Activated CD8-positive, alpha-beta memory T cell treated with anti-CD3 and anti-CD28 coated beads, Interleukin-2, amount 50 U/mL, for 4 hours (primary cell): ENCODE data around the gene POLE4.

Experiments used
- DNase-seq: peaks from one replicate; pipeline ENCODE4 v3.0.0-alpha.2; 2020

Gene POLE4

GRCh38 chr2:74958274-74959105 is at the start of gene POLE4:
TSS of gene POLE4 (plus strand) at chr2:74958643. CDS start at chr2:74958680, 37 bp downstream.
- peak; percentile 93 for DNase-seq

GRCh38 chr2:74908748-74909444 is 49.5 kb upstream of the POLE4 start:
- no peak for DNase-seq

GRCh38 chr2:74910245-74910644 is 48.2 kb upstream of the POLE4 start:
- no peak for DNase-seq

GRCh38 chr2:74911061-74911460 is 47.4 kb upstream of the POLE4 start:
- DNase-seq, result no peak

GRCh38 chr2:74915743-74916142 is 42.7 kb upstream of the POLE4 start:
- no peak for DNase-seq

GRCh38 chr2:74916394-74916793 is 42.0 kb upstream of the POLE4 start:
- DNase-seq, result no peak

GRCh38 chr2:74917702-74918619 is 40.5 kb upstream of the POLE4 start:
- DNase-seq, result no peak

GRCh38 chr2:74919827-74920226 is 38.6 kb upstream of the POLE4 start:
- DNase-seq, result peak; percentile 76

GRCh38 chr2:74921236-74921736 is 37.2 kb upstream of the POLE4 start:
- DNase-seq, result no peak

GRCh38 chr2:74922592-74923227 is 35.7 kb upstream of the POLE4 start:
- no peak for DNase-seq

GRCh38 chr2:74924463-74925265 is 33.8 kb upstream of the POLE4 start:
- DNase-seq, result no peak

GRCh38 chr2:74925361-74925786 is 33.1 kb upstream of the POLE4 start:
- no peak for DNase-seq

GRCh38 chr2:74927621-74928020 is 30.8 kb upstream of the POLE4 start:
- no peak for DNase-seq

- no peak for DNase-seq
Measured at GRCh38 chr2:74930811-74931486, 27.5 kb upstream of the POLE4 start.

- no peak for DNase-seq
Measured at GRCh38 chr2:74931940-74932339, 26.5 kb upstream of the POLE4 start.

GRCh38 chr2:74935975-74936391 is 22.5 kb upstream of the POLE4 start:
- DNase-seq, result no peak

GRCh38 chr2:74937221-74937880 is 21.1 kb upstream of the POLE4 start:
- no peak for DNase-seq

GRCh38 chr2:74938264-74938663 is 20.2 kb upstream of the POLE4 start:
- no peak for DNase-seq

GRCh38 chr2:74939919-74940812 is 18.3 kb upstream of the POLE4 start:
- DNase-seq, result no peak
